ENCODE results near the gene RPL15.

Gene RPL15

DNA sequence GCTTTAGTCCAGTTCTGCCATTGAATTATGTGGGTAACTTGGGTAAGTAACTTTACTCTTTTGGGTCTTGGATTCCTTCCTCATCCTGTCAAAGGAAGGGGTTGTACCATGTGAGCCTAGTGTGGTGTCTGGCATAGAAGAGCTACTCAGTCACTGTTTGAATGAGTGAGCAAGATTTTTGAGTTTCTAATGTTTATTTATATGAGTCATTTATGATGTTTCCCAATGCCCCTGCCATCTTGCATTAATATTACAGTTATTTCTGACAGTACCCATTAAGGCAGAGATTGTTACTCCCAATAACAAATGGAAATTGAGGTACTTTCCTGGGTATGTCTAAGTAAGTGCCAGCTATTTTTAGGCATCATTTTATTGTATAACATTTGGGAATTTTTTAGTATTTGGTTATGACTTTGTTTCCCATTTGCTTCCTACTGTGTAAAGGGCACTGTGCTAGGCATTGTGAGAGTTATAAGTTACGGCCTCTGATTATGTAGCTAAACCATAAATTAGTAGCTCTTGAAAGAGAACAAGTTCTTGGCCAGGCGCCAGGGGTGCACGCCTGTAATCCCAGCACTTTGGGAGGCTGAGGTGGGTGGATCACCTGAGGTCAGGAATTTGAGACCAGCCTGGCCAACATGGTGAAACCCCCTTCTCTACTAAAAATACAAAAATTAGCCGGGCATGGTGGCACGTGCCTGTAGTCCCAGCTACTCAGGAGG, 51.7 kb downstream of the RPL15 start:
- DNase-seq, result no peak

DNA sequence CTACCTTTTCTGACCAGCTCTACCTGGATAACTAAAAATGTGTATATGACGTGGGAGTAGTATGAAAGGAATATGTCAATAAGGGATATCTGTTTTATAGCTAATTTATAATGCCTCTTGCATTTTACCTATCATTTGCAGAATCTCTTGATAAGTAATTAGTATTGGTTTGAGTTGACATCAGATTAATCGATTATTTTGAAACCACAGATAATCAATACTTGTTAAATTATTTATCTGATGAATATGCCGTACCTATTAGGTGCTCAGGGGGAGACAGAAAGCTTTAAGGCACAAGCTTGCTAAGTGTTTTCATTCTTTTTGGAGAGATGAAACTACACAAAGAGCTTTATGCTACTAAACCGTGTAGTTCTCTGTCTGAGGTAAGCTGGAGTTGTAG, 52.5 kb downstream of the RPL15 start:
- DNase-seq, result no peak
